WI38 (cell line): Measurements from ENCODE around the gene JMJD4.

ENCODE experiments used
- H3K4me3 ChIP-seq: 2 replicates; pipeline ENCODE4 v1.5.1; 2011; ENCODE audit warnings: low read depth, mild to moderate bottlenecking, control low read depth, low read length
- TF ChIP-seq, protein P1 (sequence below): IDR thresholded peaks from 2 replicates; pipeline ENCODE4 v1.5.1; 2012; ENCODE audit warnings: low read depth, mild to moderate bottlenecking, control low read depth, low read length

Gene JMJD4, protein sequence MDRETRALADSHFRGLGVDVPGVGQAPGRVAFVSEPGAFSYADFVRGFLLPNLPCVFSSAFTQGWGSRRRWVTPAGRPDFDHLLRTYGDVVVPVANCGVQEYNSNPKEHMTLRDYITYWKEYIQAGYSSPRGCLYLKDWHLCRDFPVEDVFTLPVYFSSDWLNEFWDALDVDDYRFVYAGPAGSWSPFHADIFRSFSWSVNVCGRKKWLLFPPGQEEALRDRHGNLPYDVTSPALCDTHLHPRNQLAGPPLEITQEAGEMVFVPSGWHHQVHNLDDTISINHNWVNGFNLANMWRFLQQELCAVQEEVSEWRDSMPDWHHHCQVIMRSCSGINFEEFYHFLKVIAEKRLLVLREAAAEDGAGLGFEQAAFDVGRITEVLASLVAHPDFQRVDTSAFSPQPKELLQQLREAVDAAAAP

DNA sequence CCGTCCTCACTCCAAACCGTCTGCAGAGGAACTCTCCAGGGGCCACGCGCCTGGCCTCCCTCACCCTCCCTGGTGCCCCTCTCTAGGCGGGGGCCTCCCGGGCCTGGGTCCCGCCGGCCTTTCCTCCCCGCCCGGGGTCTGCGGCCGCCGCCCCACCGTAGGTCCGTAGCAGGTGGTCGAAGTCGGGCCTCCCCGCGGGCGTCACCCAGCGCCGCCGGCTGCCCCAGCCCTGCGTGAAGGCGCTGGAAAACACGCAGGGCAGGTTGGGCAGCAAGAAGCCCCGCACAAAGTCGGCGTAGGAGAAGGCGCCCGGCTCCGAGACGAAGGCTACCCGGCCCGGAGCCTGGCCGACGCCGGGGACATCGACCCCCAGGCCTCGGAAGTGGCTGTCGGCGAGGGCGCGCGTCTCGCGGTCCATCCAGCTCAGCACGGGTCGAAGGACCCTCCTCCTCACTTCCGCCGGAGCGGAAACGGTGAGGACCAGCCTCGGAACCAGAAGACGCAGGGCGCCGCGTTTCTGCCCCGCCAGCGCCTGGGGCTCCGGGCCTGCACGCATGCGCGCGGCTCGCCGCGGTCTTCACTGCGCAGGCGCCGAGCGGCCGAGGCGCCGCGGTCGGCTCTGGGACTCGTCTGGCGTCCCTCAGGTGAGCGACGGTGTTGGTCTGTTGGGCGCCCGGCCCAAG is at the start of gene JMJD4, which contains the start of gene SNAP47:
Gene JMJD4, minus strand, starts transcription at position 447 of the 683 bp plus-strand sequence. Its CDS starts 29 bp downstream, at position 418.
Gene SNAP47, plus strand, starts transcription at position 580 of the 683 bp plus-strand sequence. CDS start 12,302 bp downstream, outside the sequence.
- peak within 1 kb of the TSS; percentile 89 for H3K4me3 ChIP-seq
- TF ChIP-seq, protein P1, sequence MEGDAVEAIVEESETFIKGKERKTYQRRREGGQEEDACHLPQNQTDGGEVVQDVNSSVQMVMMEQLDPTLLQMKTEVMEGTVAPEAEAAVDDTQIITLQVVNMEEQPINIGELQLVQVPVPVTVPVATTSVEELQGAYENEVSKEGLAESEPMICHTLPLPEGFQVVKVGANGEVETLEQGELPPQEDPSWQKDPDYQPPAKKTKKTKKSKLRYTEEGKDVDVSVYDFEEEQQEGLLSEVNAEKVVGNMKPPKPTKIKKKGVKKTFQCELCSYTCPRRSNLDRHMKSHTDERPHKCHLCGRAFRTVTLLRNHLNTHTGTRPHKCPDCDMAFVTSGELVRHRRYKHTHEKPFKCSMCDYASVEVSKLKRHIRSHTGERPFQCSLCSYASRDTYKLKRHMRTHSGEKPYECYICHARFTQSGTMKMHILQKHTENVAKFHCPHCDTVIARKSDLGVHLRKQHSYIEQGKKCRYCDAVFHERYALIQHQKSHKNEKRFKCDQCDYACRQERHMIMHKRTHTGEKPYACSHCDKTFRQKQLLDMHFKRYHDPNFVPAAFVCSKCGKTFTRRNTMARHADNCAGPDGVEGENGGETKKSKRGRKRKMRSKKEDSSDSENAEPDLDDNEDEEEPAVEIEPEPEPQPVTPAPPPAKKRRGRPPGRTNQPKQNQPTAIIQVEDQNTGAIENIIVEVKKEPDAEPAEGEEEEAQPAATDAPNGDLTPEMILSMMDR: no peak

DNA sequence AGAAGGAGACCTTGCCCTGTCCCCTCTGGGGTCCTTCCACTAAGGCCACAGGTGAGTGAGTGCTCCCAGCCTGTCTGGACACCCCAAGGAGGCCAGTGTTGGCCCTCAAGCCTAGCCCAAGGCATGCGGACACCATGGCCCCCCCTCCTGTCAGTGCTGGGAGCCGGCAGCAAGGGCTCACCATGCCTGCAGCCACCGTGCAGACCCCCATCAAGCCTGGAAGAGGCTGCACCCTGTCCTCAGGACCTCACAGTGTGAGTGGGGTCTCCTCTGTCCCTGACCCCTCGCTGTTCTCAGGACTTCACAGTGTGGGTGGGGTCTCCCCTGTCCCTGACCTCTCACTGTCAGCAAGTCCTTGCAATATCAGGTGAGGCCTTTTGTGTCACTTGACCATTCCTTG is 47.1 kb upstream of the JMJD4 start:
- no peak overlapping the region for H3K4me3 ChIP-seq
- TF ChIP-seq, protein P1: no peak

DNA sequence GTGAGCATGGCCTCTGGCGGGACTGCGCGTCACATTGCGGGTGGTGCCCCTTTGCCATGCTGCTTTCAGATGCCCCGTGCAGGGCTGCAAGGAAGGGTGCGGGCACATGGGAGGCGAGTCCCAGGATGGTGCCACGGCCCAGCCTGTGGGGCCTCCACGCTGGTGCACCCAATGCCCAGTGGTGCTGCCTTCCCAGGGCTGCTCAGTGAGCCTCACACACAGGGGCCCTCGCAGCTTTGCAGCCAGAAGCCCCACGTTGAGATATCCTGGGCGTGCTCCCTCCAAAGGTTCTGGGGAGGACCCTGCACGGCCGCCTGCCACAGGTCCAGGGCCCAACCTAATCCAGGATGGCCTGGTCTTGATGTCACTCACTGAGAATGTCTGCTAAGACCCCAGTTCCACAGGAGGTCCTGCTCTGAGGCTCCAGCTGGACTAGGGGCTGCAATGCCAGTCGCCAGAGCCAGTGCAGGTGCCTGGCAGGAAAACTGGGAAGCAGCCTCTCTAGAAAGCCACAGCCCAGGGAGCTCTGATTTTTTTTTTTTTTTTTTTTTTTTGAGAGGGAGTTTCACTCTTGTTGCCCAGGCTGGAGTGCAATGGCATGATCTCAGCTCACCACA is 46.3 kb upstream of the JMJD4 start:
- TF ChIP-seq, protein P1: no peak
- no peak overlapping the region for H3K4me3 ChIP-seq

DNA sequence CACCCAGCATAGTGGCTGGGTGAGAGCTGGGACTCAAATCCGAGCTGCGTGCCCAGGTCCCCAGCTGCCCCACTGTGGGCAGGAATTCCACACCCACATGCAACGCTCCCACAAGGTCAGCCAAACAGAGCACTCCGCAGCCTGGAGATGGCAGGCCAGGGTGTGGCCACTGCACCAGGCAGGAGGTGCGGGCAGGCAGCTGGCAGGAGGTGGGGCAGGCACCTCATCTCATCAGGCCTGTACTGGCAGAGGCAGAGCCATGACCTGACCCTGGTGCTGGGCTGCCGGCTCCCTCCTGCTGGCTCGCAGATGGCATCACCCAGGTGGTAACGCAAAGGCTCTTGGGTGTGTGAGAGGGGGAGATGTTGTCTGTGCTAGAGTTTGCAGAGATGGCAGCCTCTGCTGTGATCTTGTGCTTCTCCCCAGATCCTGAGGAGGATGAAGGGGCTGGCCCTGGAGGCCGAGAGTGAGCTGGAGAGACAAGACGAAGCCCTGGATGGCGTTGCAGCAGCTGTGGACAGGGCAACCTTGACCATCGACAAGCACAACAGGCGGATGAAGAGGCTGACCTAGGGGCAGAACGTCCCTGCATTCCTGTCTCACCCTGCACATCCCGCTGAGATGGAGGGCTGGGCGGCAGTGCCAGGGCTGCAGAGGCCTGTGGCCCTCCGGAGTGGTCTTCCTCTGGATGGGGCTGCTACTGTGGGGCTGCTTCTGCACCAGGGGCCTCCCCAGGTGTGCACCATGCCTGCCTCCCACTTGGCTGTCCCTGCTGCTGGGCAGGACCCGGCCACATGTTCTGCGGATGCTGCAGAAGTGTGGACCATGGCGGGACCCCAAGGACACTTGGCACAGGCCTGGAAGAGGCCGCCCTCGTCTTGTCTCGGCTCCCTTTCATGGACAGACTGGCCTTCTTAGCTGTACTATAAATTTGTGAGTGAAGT is 45.3 kb upstream of the JMJD4 start:
- TF ChIP-seq, protein P1: no peak
- no peak overlapping the region for H3K4me3 ChIP-seq

DNA sequence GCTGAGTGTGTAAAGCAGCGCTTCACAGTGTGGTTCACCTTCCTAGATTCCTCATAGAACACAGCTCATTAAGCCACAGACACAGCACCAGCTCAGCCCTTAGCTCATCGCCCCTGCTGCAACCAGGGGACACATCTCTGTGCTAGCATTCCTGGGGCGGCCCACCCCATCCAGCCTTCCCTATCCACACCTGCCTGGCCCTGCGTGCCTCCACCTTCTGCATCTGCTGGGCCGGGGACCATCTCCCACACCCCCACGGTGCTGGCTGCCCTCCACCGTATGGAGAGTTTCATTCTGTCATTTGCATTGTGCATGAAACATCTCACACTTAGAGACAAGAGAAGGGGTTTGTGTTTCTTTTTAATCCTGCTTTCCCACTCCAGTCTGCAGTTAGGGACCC is 44.6 kb upstream of the JMJD4 start:
- TF ChIP-seq, protein P1: no peak
- H3K4me3 ChIP-seq: no peak overlapping the region

DNA sequence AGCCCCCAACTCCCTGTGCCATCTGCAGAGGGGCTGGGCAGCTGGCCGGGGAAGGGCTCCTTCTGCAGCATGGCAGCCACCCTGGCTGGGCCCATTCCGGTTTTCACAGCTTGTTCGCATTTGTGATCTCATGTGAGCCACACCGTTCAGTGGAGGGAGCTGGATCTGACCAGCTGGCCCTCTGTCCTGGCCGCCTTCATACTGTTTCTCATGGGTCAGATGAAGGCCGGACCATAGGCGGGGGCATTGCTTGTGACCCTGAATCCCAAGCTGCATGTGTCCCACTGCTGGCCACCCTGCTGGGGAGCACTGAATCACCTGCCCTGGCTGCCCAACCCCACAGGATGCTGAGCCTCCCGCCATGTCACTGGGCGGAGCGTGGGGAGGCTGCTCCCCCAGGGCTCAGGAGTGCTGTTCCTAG is 43.9 kb upstream of the JMJD4 start:
- H3K4me3 ChIP-seq: no peak overlapping the region
- TF ChIP-seq, protein P1: no peak
